ENCODE data around the gene SLC13A3. TPM values are rescaled to one million over a fixed set of nuclear protein-coding genes. Genes with fewer than 3 reads are reported as not detected.

The SLC13A3 gene
- total RNA-seq, 3 donors from 2014 or later: 0.27 to 0.54 TPM; not detected in 1

DNA sequence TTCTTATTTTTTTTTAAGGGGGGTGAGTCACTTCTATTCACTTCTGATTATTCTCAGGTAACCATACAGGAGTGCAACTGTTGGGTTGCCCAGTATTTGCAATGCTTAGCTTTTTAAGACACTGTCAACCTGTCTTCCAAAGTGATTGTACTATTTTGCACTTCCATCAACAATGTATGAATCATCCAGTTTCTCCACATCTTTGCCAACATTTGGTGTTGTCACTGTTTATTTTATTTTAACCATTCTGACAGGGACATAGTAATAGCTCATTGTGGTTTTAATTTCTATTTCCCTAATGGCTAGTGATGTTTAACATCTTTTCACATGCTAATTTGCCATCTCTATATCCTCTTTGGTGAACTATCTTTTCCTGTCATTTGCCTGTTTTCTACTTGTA lies 1.4 kb upstream of the SLC13A3 start:
- intact Hi-C loops (cut with DNase I, micrococcal nuclease): no loop called here

GRCh38 chr20:46650575-46651090 lies 626 bp downstream of the SLC13A3 start:
- no peak for TF ChIP-seq CTCF (IDR thresholded peaks at IDR 0.05)

More for the DNA sequence above, 1.4 kb upstream of the SLC13A3 start:
- Histone ChIP-seq H3K36me3 (ENCODE audit: low read depth) (no peaks in the 10 kb centered on the region), H3K9me3 (no peaks in the 10 kb centered on the region), H3K4me3 (no peak overlapping the region), H3K4me1 (ENCODE audit: low read depth) (no peaks in the 10 kb centered on the region)
- DNase-seq (no peak), ATAC-seq (no peak)
- no peak for TF ChIP-seq CTCF (IDR thresholded peaks at IDR 0.05)

DNA sequence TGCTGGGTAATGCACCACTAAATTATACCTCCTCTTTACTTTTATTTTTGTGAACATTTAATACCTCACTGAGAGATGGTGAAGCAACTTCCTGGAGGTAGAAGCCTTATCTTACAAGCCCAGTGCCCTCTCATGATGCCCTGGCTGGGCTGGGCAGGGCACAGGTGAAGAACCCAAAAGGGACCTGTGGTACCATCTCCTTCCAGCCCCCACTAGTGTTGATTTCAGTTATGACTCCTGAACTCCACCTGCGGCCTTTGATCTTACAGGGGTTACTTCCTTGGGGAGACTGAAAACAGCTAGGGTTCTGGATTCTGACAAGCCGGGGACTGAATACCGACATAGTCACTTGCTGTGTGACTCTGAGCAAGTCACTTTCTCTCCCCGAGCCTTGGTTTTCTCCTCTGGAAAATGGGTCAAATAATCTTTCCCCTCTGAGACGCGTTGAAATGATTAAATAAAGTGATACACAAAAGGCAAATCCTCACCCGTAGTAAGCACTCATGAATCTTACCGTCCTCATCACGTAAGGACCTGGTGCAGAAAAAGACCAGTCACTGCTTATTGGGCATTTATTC lies 1.2 kb downstream of the SLC13A3 start:
- Histone ChIP-seq H3K4me3 (no peak overlapping the region), H3K36me3 (ENCODE audit: low read depth) (no peaks in the 10 kb centered on the region), H3K4me1 (ENCODE audit: low read depth) (no peaks in the 10 kb centered on the region), H3K9me3 (no peaks in the 10 kb centered on the region)
- no peak for DNase-seq
- ATAC-seq: no peak
- TF ChIP-seq CTCF (IDR thresholded peaks at IDR 0.05): no peak
- intact Hi-C loops (cut with DNase I, micrococcal nuclease): no loop called here

More at GRCh38 chr20:46650575-46651090, 626 bp downstream of the SLC13A3 start:
- Histone ChIP-seq H3K36me3 (ENCODE audit: low read depth) (no peaks in the 10 kb centered on the region), H3K4me3 (no peak overlapping the region), H3K9me3 (no peaks in the 10 kb centered on the region), H3K4me1 (ENCODE audit: low read depth) (no peaks in the 10 kb centered on the region)
- no peak for DNase-seq
- ATAC-seq: no peak
- intact Hi-C loops (cut with DNase I, micrococcal nuclease): no loop called here

DNA sequence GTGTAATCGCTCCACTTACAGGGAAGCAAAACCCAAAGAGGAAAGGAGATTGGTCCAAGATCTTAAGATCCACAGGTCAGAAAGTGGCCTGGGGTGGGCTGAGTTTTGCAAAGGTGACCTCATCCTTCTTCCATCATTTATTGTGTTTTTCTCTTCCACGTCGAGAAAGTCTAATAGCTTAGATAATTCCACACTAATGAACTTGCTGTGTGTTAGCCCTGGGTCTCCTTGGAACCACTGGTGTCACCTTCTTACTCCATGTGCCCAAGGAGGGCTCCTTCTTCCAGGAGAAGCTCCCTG lies 1.7 kb downstream of the SLC13A3 start:
- ATAC-seq: no peak
- Histone ChIP-seq H3K4me1 (ENCODE audit: low read depth) (no peaks in the 10 kb centered on the region), H3K4me3 (no peak overlapping the region), H3K9me3 (no peaks in the 10 kb centered on the region), H3K36me3 (ENCODE audit: low read depth) (no peaks in the 10 kb centered on the region)
- TF ChIP-seq CTCF (IDR thresholded peaks at IDR 0.05): no peak
- DNase-seq: no peak
- intact Hi-C loops (cut with DNase I, micrococcal nuclease): no loop called here

DNA sequence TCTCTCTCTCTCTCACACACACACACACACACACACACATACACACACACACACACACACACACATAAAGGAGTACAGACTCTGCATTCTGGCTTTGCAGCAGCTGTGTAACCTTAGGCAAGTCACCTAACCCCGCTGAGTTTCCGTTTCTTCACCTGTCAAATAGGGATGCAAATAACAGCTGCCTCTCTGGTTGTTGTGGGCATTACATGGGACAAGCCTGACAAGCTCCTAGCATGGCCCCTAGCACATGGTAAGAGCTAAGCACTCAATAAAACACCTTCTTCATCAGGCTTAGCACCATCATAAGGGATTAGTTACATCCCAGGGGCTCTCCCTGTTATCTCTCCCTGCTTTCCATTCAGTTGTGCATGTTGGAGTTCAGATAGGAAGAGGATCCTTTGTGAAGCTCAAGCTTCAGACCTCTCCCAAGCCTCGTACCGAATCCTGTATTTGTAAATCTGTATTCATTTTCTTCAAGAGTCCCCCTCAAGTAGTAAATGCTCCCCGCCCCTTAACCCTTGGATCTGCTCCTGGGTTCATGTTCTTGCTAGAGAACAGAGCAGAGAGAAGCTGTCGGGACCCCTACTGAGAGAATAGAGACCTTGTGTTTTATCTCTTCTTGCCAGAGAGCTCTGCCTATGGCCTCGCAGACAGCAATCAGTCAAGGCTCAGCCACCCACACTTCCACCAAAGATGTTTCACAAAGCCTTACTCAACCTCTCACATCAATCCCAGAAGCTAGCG lies 2.2 kb downstream of the SLC13A3 start:
- ATAC-seq (no peak), DNase-seq (no peak)
- no peaks in the 10 kb centered on the region for H3K4me1 ChIP-seq (ENCODE audit: low read depth)
- no peak overlapping the region for H3K4me3 ChIP-seq
- intact Hi-C loops (cut with DNase I, micrococcal nuclease): no loop called here
- TF ChIP-seq CTCF (IDR thresholded peaks at IDR 0.05): no peak
- no peaks in the 10 kb centered on the region for H3K9me3 ChIP-seq
- H3K36me3 ChIP-seq (ENCODE audit: low read depth): no peaks in the 10 kb centered on the region

All from mucosa of descending colon (tissue), 3 donors.